CD4-positive, alpha-beta T cell (primary cell): ENCODE results near the gene MEGF10. TPM values are rescaled to one million over a fixed set of nuclear protein-coding genes. Genes with fewer than 3 reads are reported as not detected.

Source experiments
- ATAC-seq: fragments of 200-7000 bp; cut with Tn5 transposase; one replicate; pipeline ENCODE4 v1.10.0; 2022; ENCODE audit warnings: mild to moderate bottlenecking; ENCODE audit not compliant: poor library complexity
- CTCF ChIA-PET: fragments of 350-600 bp; sonication (Branson Sonifier 250); formaldehyde crosslinking; loops from one replicate; lab custom pipeline; 2021; ENCODE audit warnings: antibody characterized with exemption, inconsistent platforms; lab: Charles Lee
- POLR2A ChIA-PET: fragments of 350-600 bp; sonication (Branson Sonifier 250); formaldehyde crosslinking; loops from one replicate; lab custom pipeline; 2021; ENCODE audit warnings: antibody characterized with exemption, inconsistent platforms; lab: Charles Lee
- DNase-seq, 14 experiments: peaks; one replicate each; pipeline ENCODE4 v3.0.0-alpha.2; 2013 to 2020; ENCODE audit warnings: mixed read lengths in 2 of 14
- H3K27ac ChIP-seq, 2 donors: one replicate each; pipeline versions ENCODE4 v1.5.1 to v1.7.0; 2013; ENCODE audit warnings: low read length in 2 of 2, low read depth in 1 of 2, mild to moderate bottlenecking in 1 of 2
- H3K27me3 ChIP-seq, 2 experiments: 1 replicate in 1 of 2; 2 replicates in 1 of 2; pipeline versions ENCODE4 v1.6.1 to v1.7.0; 2013; ENCODE audit warnings: low read length in 2 of 2, control low read depth in 1 of 2, mild to moderate bottlenecking in 1 of 2, moderate library complexity in 1 of 2; ENCODE audit not compliant: insufficient read depth in 2 of 2, control insufficient read depth in 1 of 2
- H3K36me3 ChIP-seq: one replicate; pipeline ENCODE4 v1.6.1; 2013; ENCODE audit warnings: low read length, control low read depth; ENCODE audit not compliant: insufficient read depth
- H3K4me1 ChIP-seq: one replicate; pipeline ENCODE4 v1.6.1; 2013; ENCODE audit warnings: low read length, control low read depth; ENCODE audit not compliant: insufficient read depth
- H3K4me3 ChIP-seq: one replicate; pipeline ENCODE4 v1.5.1; 2013; ENCODE audit warnings: mild to moderate bottlenecking, low read length, moderate library complexity
- H3K9me3 ChIP-seq, 2 experiments: 1 replicate in 1 of 2; 2 replicates in 1 of 2; pipeline versions ENCODE4 v1.6.1 to v1.7.0; 2013; ENCODE audit warnings: low read length in 2 of 2, mild to moderate bottlenecking in 2 of 2, control low read depth in 1 of 2, moderate library complexity in 1 of 2; ENCODE audit not compliant: control insufficient read depth in 1 of 2, insufficient read depth in 1 of 2
- H3K27ac Mint-ChIP-seq: one replicate; pipeline ENCODE4 v1.8.0; 2020; ENCODE audit warnings: mixed read lengths
- H3K27me3 Mint-ChIP-seq: one replicate; pipeline ENCODE4 v1.8.0; 2021; ENCODE audit warnings: mixed read lengths
- H3K36me3 Mint-ChIP-seq: one replicate; pipeline ENCODE4 v1.8.0; 2021; ENCODE audit warnings: low read depth, mixed read lengths
- H3K4me1 Mint-ChIP-seq: one replicate; pipeline ENCODE4 v1.8.0; 2021; ENCODE audit warnings: low read depth, mixed read lengths
- H3K4me3 Mint-ChIP-seq: one replicate; pipeline ENCODE4 v1.8.0; 2020; ENCODE audit warnings: mild to moderate bottlenecking, mixed read lengths
- H3K9me3 Mint-ChIP-seq: one replicate; pipeline ENCODE4 v1.8.0; 2020; ENCODE audit warnings: mixed read lengths
- CTCF ChIP-seq: fragments of 200-600 bp; IDR thresholded peaks from one replicate; pipeline ENCODE4 v1.8.0; 2022; ENCODE audit warnings: antibody characterized with exemption, mild to moderate bottlenecking
- intact Hi-C, 2 experiments: fragments of 100-400 bp; cut with DNase I in 1 of 2; cut with micrococcal nuclease in 1 of 2; formaldehyde crosslinking; loops; one replicate each; pipeline versions ENCODE4 v1.15.1 to v1.9.0; 2023 to 2025; cut with DNase I, micrococcal nuclease
- total RNA-seq, 174 experiments: library from RNA in 2 of 174; stranded (reverse) in 2 of 174; gene quantifications; one replicate each; pipeline ENCODE4 v1.2.3 and lab custom pipeline; 2021 to 2026

Gene MEGF10
- total RNA-seq, 2 experiments from 2014 or later, result not detected

DNA sequence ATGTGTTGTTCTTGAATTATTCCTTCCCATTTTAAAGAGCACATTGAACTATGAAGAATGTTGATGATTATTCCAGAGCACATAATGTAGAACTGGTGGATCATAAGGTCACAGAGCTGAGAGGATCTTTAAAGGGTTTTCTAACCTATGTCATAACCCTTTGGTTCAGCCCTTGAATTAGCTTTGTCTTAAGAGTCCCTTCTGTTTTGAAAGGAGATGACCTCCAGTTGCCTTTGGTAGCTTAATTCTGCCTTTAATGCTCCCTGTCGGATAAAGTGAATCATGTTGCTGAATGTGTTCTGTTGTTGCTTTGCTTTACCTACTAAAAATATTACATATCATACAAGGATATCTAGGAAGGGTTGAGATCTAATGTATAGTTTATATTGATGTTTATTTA lies 127.8 kb downstream of the MEGF10 start:
- DNase-seq, result no peak
- Mint-ChIP-seq H3K36me3 (no peaks in the 10 kb centered on the region), H3K27ac (no peak overlapping the region), H3K27me3 (peaks cover 3% of the 10 kb centered on the region), H3K4me3 (no peak overlapping the region), H3K9me3 (no peaks in the 10 kb centered on the region), H3K4me1 (no peaks in the 10 kb centered on the region)
- ChIA-PET POLR2A (no interaction called here), CTCF (no interaction called here)
- intact Hi-C loops, result no loop called here
- no peaks in the 10 kb centered on the region for H3K4me1 ChIP-seq
- no peak overlapping the region for H3K27ac ChIP-seq
- TF ChIP-seq CTCF, result no peak
- H3K4me3 ChIP-seq, result no peak overlapping the region
- no peak for ATAC-seq
- H3K27me3 ChIP-seq, result no peaks in the 10 kb centered on the region
- H3K9me3 ChIP-seq, result peaks cover 0 to 8% of the 10 kb centered on the region in 2 experiments
- no peaks in the 10 kb centered on the region for H3K36me3 ChIP-seq

DNA sequence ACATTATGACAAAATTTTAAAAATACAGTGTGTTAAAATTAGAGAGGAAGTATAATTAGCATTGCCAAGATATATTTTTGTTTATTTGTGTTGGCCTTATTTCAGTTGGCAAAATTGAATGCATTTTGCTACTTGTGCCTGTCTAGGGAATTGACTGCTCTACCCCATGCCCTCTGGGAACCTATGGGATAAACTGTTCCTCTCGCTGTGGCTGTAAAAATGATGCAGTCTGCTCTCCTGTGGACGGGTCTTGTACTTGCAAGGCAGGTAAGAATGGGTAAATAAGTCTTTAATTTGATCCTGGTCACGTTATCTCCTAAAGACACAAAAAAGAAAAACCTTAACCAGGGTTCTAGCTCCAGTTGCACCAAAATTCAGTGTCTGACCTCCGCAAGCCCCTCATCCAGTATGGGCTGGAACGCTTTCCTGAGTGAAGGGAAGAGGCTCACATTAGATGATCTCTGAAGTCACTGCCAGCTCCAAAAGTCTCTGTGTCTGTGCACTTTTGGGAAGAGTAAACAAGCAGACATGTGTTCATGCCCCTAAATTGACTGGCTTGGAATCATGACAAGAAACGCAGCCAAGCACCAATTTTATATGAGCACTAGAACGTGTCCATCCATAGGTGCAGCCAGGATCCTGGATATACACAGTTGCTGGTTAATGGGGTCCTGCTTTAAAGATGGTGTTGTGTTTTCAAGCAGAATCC lies 128.5 kb downstream of the MEGF10 start:
- ChIA-PET CTCF (no interaction called here), POLR2A (no interaction called here)
- Histone ChIP-seq H3K4me1 (no peaks in the 10 kb centered on the region), H3K9me3 (peaks cover 0 to 8% of the 10 kb centered on the region in 2 experiments), H3K4me3 (no peak overlapping the region), H3K36me3 (no peaks in the 10 kb centered on the region), H3K27me3 (no peaks in the 10 kb centered on the region), H3K27ac (no peak overlapping the region)
- DNase-seq, result no peak
- intact Hi-C loops, result no loop called here
- no peak overlapping the region for H3K27ac Mint-ChIP-seq
- H3K4me3 Mint-ChIP-seq, result no peak overlapping the region
- TF ChIP-seq CTCF, result no peak
- H3K27me3 Mint-ChIP-seq, result peaks cover 5% of the 10 kb centered on the region
- no peaks in the 10 kb centered on the region for H3K36me3 Mint-ChIP-seq
- ATAC-seq, result no peak
- no peaks in the 10 kb centered on the region for H3K9me3 Mint-ChIP-seq
- H3K4me1 Mint-ChIP-seq, result no peaks in the 10 kb centered on the region

DNA sequence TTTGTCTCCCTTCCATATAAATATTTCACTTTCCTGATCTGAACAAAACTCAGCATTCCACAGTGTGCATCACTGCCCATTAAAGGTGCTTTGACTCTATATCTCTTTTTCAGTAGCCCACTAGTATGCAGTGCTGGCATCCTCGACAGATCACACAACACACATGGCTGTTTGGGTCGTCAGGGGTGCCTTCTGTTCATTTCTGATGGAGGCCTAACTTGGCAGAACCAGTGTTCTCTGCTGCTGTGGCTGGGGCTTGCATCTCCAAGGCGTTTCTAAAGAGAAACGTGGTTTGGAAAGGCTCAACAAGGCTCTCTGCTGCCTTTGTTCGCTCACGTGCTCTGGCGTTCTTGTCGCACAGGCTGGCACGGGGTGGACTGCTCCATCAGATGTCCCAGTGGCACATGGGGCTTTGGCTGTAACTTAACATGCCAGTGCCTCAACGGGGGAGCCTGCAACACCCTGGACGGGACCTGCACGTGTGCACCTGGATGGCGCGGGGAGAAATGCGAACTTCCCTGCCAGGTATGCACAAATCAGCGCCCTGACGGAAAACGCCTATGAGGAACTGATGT lies 129.2 kb downstream of the MEGF10 start:
- no peak for TF ChIP-seq CTCF
- Mint-ChIP-seq H3K27me3 (peaks cover 11% of the 10 kb centered on the region), H3K4me3 (no peak overlapping the region), H3K4me1 (no peaks in the 10 kb centered on the region), H3K36me3 (no peaks in the 10 kb centered on the region), H3K9me3 (no peaks in the 10 kb centered on the region), H3K27ac (no peak overlapping the region)
- POLR2A ChIA-PET, result no interaction called here
- Histone ChIP-seq H3K27me3 (no peaks in the 10 kb centered on the region), H3K4me3 (no peak overlapping the region), H3K36me3 (no peaks in the 10 kb centered on the region), H3K4me1 (no peaks in the 10 kb centered on the region), H3K9me3 (peaks cover 0 to 8% of the 10 kb centered on the region in 2 experiments), H3K27ac (no peak overlapping the region)
- CTCF ChIA-PET, result no interaction called here
- ATAC-seq, result no peak
- intact Hi-C loops, result no loop called here
- no peak for DNase-seq
